HEK293 (cell line): ENCODE measurements around the gene ASAP2.

Experiments
- CTCF ChIA-PET: fragments of 350-600 bp; formaldehyde crosslinking; extraction: SDS; loops from one replicate; lab custom pipeline; 2021; ENCODE audit warnings: antibody characterized with exemption; lab: Yijun Ruan, JAX
- POLR2A ChIA-PET: fragments of 300-600 bp; formaldehyde crosslinking; extraction: SDS; loops from one replicate; lab custom pipeline; 2020; ENCODE audit warnings: antibody characterized with exemption, inconsistent platforms; lab: Yijun Ruan, JAX
- H3K27ac ChIP-seq: fragments of 200-500 bp; sonication (Bioruptor generic); 2 replicates; pipeline ENCODE4 v1.5.1; 2014; ENCODE audit warnings: low read depth, low read length, control low read depth, inconsistent platforms; ENCODE audit errors: extremely low read depth
- H3K36me3 ChIP-seq, 2 experiments: fragments of 200-500 bp in 1 of 2; sonication (Bioruptor generic) in 1 of 2; 1 replicate in 1 of 2; 2 replicates in 1 of 2; pipeline ENCODE4 v1.5.1; 2014 to 2017; ENCODE audit warnings: inconsistent platforms in 2 of 2, low read length in 2 of 2; ENCODE audit not compliant: control insufficient read depth in 2 of 2, insufficient read depth in 1 of 2
- H3K4me1 ChIP-seq: fragments of 200-500 bp; sonication (Bioruptor generic); 2 replicates; pipeline ENCODE4 v1.5.1; 2014; ENCODE audit warnings: mild to moderate bottlenecking, low read length, inconsistent platforms; ENCODE audit not compliant: control insufficient read depth, insufficient read depth
- H3K4me3 ChIP-seq: 2 replicates; pipeline ENCODE4 v1.5.1; 2011; ENCODE audit warnings: low read depth, mild to moderate bottlenecking, control low read depth, low read length, moderate library complexity
- H3K9me3 ChIP-seq: fragments of 200-500 bp; sonication (Bioruptor generic); 2 replicates; pipeline ENCODE4 v1.5.1; 2014; ENCODE audit warnings: low read depth, low read length, inconsistent platforms; ENCODE audit not compliant: control insufficient read depth, insufficient read depth
- AEBP2 ChIP-seq: fragments of 450-650 bp; formaldehyde crosslinking; IDR thresholded peaks from 2 replicates; pipeline ENCODE4 v1.5.1; 2016; ENCODE audit warnings: missing biosample characterization, missing genetic modification characterization, borderline replicate concordance
- BCL6B ChIP-seq: fragments of 450-650 bp; formaldehyde crosslinking; IDR thresholded peaks from 2 replicates; pipeline ENCODE4 v1.5.1; 2017; ENCODE audit warnings: missing biosample characterization, missing genetic modification characterization
- KLF1 ChIP-seq: fragments of 450-650 bp; formaldehyde crosslinking; IDR thresholded peaks from 2 replicates; pipeline ENCODE4 v1.5.1; 2016; ENCODE audit warnings: missing biosample characterization, missing genetic modification characterization
- MYNN ChIP-seq: fragments of 450-650 bp; formaldehyde crosslinking; IDR thresholded peaks from 2 replicates; pipeline ENCODE4 v1.5.1; 2016; ENCODE audit warnings: missing biosample characterization, missing genetic modification characterization, borderline replicate concordance
- PRDM10 ChIP-seq: fragments of 450-650 bp; formaldehyde crosslinking; IDR thresholded peaks from 2 replicates; pipeline ENCODE4 v1.5.1; 2016; ENCODE audit warnings: missing biosample characterization, missing genetic modification characterization
- ZBTB21 ChIP-seq: fragments of 450-650 bp; formaldehyde crosslinking; IDR thresholded peaks from 2 replicates; pipeline ENCODE4 v1.5.1; 2017; ENCODE audit warnings: missing biosample characterization, missing genetic modification characterization
- ZBTB26 ChIP-seq: fragments of 450-650 bp; formaldehyde crosslinking; optimal IDR thresholded peaks from 2 replicates; pipeline ENCODE3; 2016; ENCODE audit warnings: missing biosample characterization, mild to moderate bottlenecking, missing genetic modification characterization
- ZBTB49 ChIP-seq: fragments of 450-650 bp; formaldehyde crosslinking; IDR thresholded peaks from 2 replicates; pipeline ENCODE4 v1.5.1; 2016; ENCODE audit warnings: missing biosample characterization, missing genetic modification characterization, low read depth
- ZNF175 ChIP-seq: fragments of 450-650 bp; formaldehyde crosslinking; IDR thresholded peaks from 2 replicates; pipeline ENCODE4 v1.5.1; 2016; ENCODE audit warnings: missing biosample characterization, missing genetic modification characterization
- ZNF280C ChIP-seq: fragments of 450-650 bp; formaldehyde crosslinking; IDR thresholded peaks from 2 replicates; pipeline ENCODE4 v1.5.1; 2016; ENCODE audit warnings: missing biosample characterization, missing genetic modification characterization
- ZNF335 ChIP-seq: fragments of 450-650 bp; formaldehyde crosslinking; conservative IDR thresholded peaks from 2 replicates; pipeline ENCODE4 v1.5.1; 2016; ENCODE audit warnings: missing biosample characterization, missing genetic modification characterization
- ZNF391 ChIP-seq: fragments of 450-650 bp; formaldehyde crosslinking; IDR thresholded peaks from 2 replicates; pipeline ENCODE4 v1.5.1; 2016; ENCODE audit warnings: low read depth, missing biosample characterization, missing genetic modification characterization, borderline replicate concordance
- ZNF473 ChIP-seq: fragments of 450-650 bp; formaldehyde crosslinking; IDR thresholded peaks from 2 replicates; pipeline ENCODE4 v1.5.1; 2017; ENCODE audit warnings: missing biosample characterization, missing genetic modification characterization
- ZNF658 ChIP-seq: fragments of 450-650 bp; formaldehyde crosslinking; IDR thresholded peaks from 2 replicates; pipeline ENCODE4; 2016; ENCODE audit warnings: missing biosample characterization, missing genetic modification characterization
- ZNF670 ChIP-seq: fragments of 450-650 bp; formaldehyde crosslinking; IDR thresholded peaks from 2 replicates; pipeline ENCODE4 v1.5.1; 2016; ENCODE audit warnings: missing biosample characterization, missing genetic modification characterization, low read depth
- ZNF677 ChIP-seq: fragments of 450-650 bp; IDR thresholded peaks from 2 replicates; pipeline ENCODE4 v1.5.0; 2018; ENCODE audit warnings: missing biosample characterization, mild to moderate bottlenecking, missing genetic modification characterization, moderate library complexity
- ZNF747 ChIP-seq: fragments of 450-650 bp; formaldehyde crosslinking; IDR thresholded peaks from 2 replicates; pipeline ENCODE4 v1.5.1; 2016; ENCODE audit warnings: missing biosample characterization, missing genetic modification characterization
- ZNF837 ChIP-seq: fragments of 450-650 bp; formaldehyde crosslinking; IDR thresholded peaks from 2 replicates; pipeline ENCODE4 v1.5.1; 2016; ENCODE audit warnings: missing biosample characterization, missing genetic modification characterization

The ASAP2 gene

GRCh38 chr2:9364373-9364772, 157.8 kb downstream of the ASAP2 start:
- ChIA-PET CTCF (interaction anchor here (0.5 to 0.8 kb wide), 3 partner anchors 18 to 726 kb away, joined by 3 to 4 read pairs (median 3); no protein-coding TSS in a partner anchor), POLR2A (interaction anchor here (1.7 kb wide), 1 partner anchor 9 kb away, joined by 4 read pairs; no protein-coding TSS in a partner anchor)
- no peaks in the 10 kb centered on the region for H3K9me3 ChIP-seq
- no peaks in the 10 kb centered on the region for H3K4me1 ChIP-seq
- no peak overlapping the region for H3K27ac ChIP-seq
- H3K36me3 ChIP-seq = peaks cover 23 to 60% of the 10 kb centered on the region in 2 experiments; a peak in 2 of 3 replicates
- H3K4me3 ChIP-seq = no peak overlapping the region
- TF ChIP-seq MYNN (tag by site-specific recombination) (no peak), ZNF473 (no peak), ZNF391 (tag by site-specific recombination) (no peak), ZBTB49 (tag by site-specific recombination) (no peak), AEBP2 (tag by site-specific recombination) (no peak), PRDM10 (tag by site-specific recombination) (no peak), ZBTB26 (tag by site-specific recombination) (no peak), ZBTB21 (tag by site-specific recombination) (no peak), ZNF670 (tag by site-specific recombination) (no peak), ZNF677 (tag by site-specific recombination) (no peak), ZNF747 (tag by site-specific recombination) (no peak), ZNF175 (tag by site-specific recombination) (no peak), KLF1 (tag by site-specific recombination) (no peak), ZNF837 (tag by site-specific recombination) (no peak), ZNF658 (no peak), ZNF280C (no peak), ZNF335 (tag by site-specific recombination) (no peak), BCL6B (no peak)
- TF ChIP-seq, all 188 proteins: peak for 0
